HEK293T (cell line): ENCODE results near the gene KRTAP10-3.
"Not testable (repeated sequence)": the region's sequence is repeated elsewhere in the genome, so short reads cannot be mapped to it uniquely, and the experiment has no call there.

Experiments used
- CTCF ChIA-PET: fragments of 350-600 bp; formaldehyde crosslinking; extraction: SDS; loops from one replicate; lab custom pipeline; 2021; ENCODE audit warnings: antibody characterized with exemption, inconsistent platforms; lab: Yijun Ruan, JAX
- POLR2A ChIA-PET: fragments of 350-600 bp; formaldehyde crosslinking; extraction: SDS; loops from one replicate; lab custom pipeline; 2020; ENCODE audit warnings: antibody characterized with exemption, inconsistent platforms; lab: Yijun Ruan, JAX
- DNase-seq: peaks from one replicate; pipeline ENCODE4 v3.0.0; 2012; ENCODE audit warnings: mixed read lengths; ENCODE audit errors: extremely low spot score
- ARNT ChIP-seq: fragments of 450-650 bp; IDR thresholded peaks from 2 replicates; pipeline ENCODE4 v1.6.1; 2017; ENCODE audit warnings: mild to moderate bottlenecking
- BHLHE40 ChIP-seq: fragments of 450-650 bp; IDR thresholded peaks from 2 replicates; pipeline ENCODE4 v1.6.1; 2016; ENCODE audit warnings: mild to moderate bottlenecking, moderate library complexity, borderline replicate concordance
- CTBP1 ChIP-seq: fragments of 450-650 bp; IDR thresholded peaks from 2 replicates; pipeline ENCODE4 v1.6.1; 2016; ENCODE audit warnings: borderline replicate concordance
- ELF4 ChIP-seq: fragments of 450-650 bp; IDR thresholded peaks from 2 replicates; pipeline ENCODE4 v1.6.1; 2017; ENCODE audit warnings: antibody characterized with exemption
- FOXA1 ChIP-seq: fragments of 450-650 bp; IDR thresholded peaks from 2 replicates; pipeline ENCODE4 v1.6.1; 2016; ENCODE audit warnings: mild to moderate bottlenecking
- FOXK2 ChIP-seq: fragments of 450-650 bp; IDR thresholded peaks from 2 replicates; pipeline ENCODE4 v1.6.1; 2016; ENCODE audit warnings: mild to moderate bottlenecking
- FOXM1 ChIP-seq: fragments of 450-650 bp; IDR thresholded peaks from 2 replicates; pipeline ENCODE4 v1.6.1; 2017; ENCODE audit warnings: mild to moderate bottlenecking, borderline replicate concordance
- HDGF ChIP-seq: fragments of 450-650 bp; IDR thresholded peaks from 2 replicates; pipeline ENCODE4 v1.6.1; 2017; ENCODE audit warnings: antibody characterized with exemption, borderline replicate concordance
- L3MBTL2 ChIP-seq: fragments of 450-650 bp; conservative IDR thresholded peaks from 2 replicates; pipeline ENCODE4 v1.6.1; 2016; ENCODE audit warnings: mild to moderate bottlenecking
- LEF1 ChIP-seq: fragments of 450-650 bp; IDR thresholded peaks from 2 replicates; pipeline ENCODE4 v1.6.1; 2017; ENCODE audit warnings: mild to moderate bottlenecking, borderline replicate concordance
- NFRKB ChIP-seq: fragments of 450-650 bp; IDR thresholded peaks from 2 replicates; pipeline ENCODE4 v1.6.1; 2016; ENCODE audit warnings: mild to moderate bottlenecking, moderate library complexity
- PKNOX1 ChIP-seq: fragments of 450-650 bp; IDR thresholded peaks from 2 replicates; pipeline ENCODE4 v1.6.1; 2016
- SP1 ChIP-seq: fragments of 450-650 bp; IDR thresholded peaks from 2 replicates; pipeline ENCODE4 v1.6.1; 2017
- SUZ12 ChIP-seq: fragments of 450-650 bp; IDR thresholded peaks from 2 replicates; pipeline ENCODE4 v1.6.1; 2016; ENCODE audit warnings: mild to moderate bottlenecking
- TARDBP ChIP-seq: fragments of 450-650 bp; IDR thresholded peaks from 2 replicates; pipeline ENCODE4 v1.6.1; 2016
- ZNF384 ChIP-seq: fragments of 450-650 bp; IDR thresholded peaks from 2 replicates; pipeline ENCODE4 v1.6.1; 2016

KRTAP10-3 gene

GRCh38 chr21:44558695-44559094, at the start of gene KRTAP10-3:
TSS of gene KRTAP10-3 (minus strand) at chr21:44558795. CDS start at chr21:44558715, 80 bp downstream.
- TF ChIP-seq PKNOX1 (no peak), TARDBP (no peak), L3MBTL2 (no peak), LEF1 (no peak), CTBP1 (no peak), HDGF (no peak), FOXM1 (no peak), SUZ12 (no peak), BHLHE40 (no peak), SP1 (no peak), FOXA1 (no peak), NFRKB (no peak), ELF4 (no peak), ARNT (no peak), FOXK2 (no peak), ZNF384 (no peak)
- CTCF ChIA-PET = no interaction called here
- POLR2A ChIA-PET = no interaction called here
- DNase-seq = no peak

- no peak for DNase-seq
- TF ChIP-seq HDGF (no peak), SUZ12 (no peak), BHLHE40 (no peak), ARNT (no peak), FOXM1 (no peak)
- ChIA-PET CTCF (no interaction called here), POLR2A (no interaction called here)
Measured at GRCh38 chr21:44606495-44606894, 47.9 kb upstream of the KRTAP10-3 start.

GRCh38 chr21:44603911-44604310, 45.3 kb upstream of the KRTAP10-3 start:
- ChIA-PET POLR2A (no interaction called here), CTCF (no interaction called here)
- no peak for DNase-seq
- TF ChIP-seq SUZ12 (no peak), ARNT (no peak), LEF1 (no peak), SP1 (no peak), PKNOX1 (no peak), CTBP1 (no peak), BHLHE40 (no peak), L3MBTL2 (no peak), FOXM1 (no peak), NFRKB (no peak), FOXA1 (no peak)

GRCh38 chr21:44603109-44603875, 44.7 kb upstream of the KRTAP10-3 start:
- POLR2A ChIA-PET = no interaction called here
- CTCF ChIA-PET = interaction anchor here (0.6 kb wide), 1 partner anchor 34 kb away, joined by 4 read pairs; the partner anchor contains the start of gene KRTAP10-10

GRCh38 chr21:44602463-44602850, 43.9 kb upstream of the KRTAP10-3 start:
- DNase-seq = no peak
- TF ChIP-seq LEF1 (no peak), TARDBP (no peak), ARNT (no peak), FOXK2 (no peak), CTBP1 (no peak), ELF4 (no peak), SUZ12 (no peak), BHLHE40 (no peak), FOXM1 (no peak)
- CTCF ChIA-PET = no interaction called here
- POLR2A ChIA-PET = no interaction called here

More at GRCh38 chr21:44603109-44603875, 44.7 kb upstream of the KRTAP10-3 start:
- DNase-seq = no peak
- TF ChIP-seq CTBP1 = no peak
- TF ChIP-seq PKNOX1 = no peak
- TF ChIP-seq ZNF384 = no peak
- no peak for TF ChIP-seq L3MBTL2
- TF ChIP-seq NFRKB = no peak
- no peak for TF ChIP-seq ARNT
- TF ChIP-seq HDGF = no peak

- DNase-seq = no peak
- ChIA-PET POLR2A (no interaction called here), CTCF (no interaction called here)
- TF ChIP-seq L3MBTL2 (no peak), ELF4 (no peak), PKNOX1 (no peak), LEF1 (no peak), FOXM1 (no peak), SUZ12 (no peak), FOXA1 (no peak)
Measured at GRCh38 chr21:44601596-44602462, 43.2 kb upstream of the KRTAP10-3 start.

GRCh38 chr21:44601091-44601490, 42.5 kb upstream of the KRTAP10-3 start:
- DNase-seq, CTCF ChIA-PET, POLR2A ChIA-PET: not testable (repeated sequence)

GRCh38 chr21:44600118-44600978, 41.8 kb upstream of the KRTAP10-3 start, which contains the start of gene KRTAP10-7:
TSS of gene KRTAP10-7 (plus strand) at chr21:44600597. CDS start at chr21:44600622, 25 bp downstream.
- POLR2A ChIA-PET, CTCF ChIA-PET, DNase-seq: not testable (repeated sequence)
